Mesenchymal stem cell (in vitro differentiated cells and primary cell): Measurements from ENCODE around the gene SIDT1.

Experiments used
- DNase-seq: peaks from one replicate; pipeline ENCODE4 v3.0.0-alpha.2; 2013
- H2AFZ ChIP-seq: one replicate; pipeline ENCODE4 v1.6.1; 2013; ENCODE audit warnings: low read depth, mild to moderate bottlenecking, control low read depth, inconsistent platforms, low read length, moderate library complexity
- H2AK5ac ChIP-seq: 2 replicates; pipeline ENCODE4 v1.6.1; 2013; ENCODE audit warnings: low read length, moderate library complexity, mild to moderate bottlenecking, inconsistent platforms; ENCODE audit not compliant: severe bottlenecking
- H2BK120ac ChIP-seq: one replicate; pipeline ENCODE4 v1.6.1; 2013; ENCODE audit warnings: low read depth, mild to moderate bottlenecking, inconsistent platforms, low read length, moderate library complexity
- H2BK12ac ChIP-seq, 2 experiments: one replicate each; pipeline ENCODE4 v1.6.1; 2013; ENCODE audit warnings: inconsistent platforms in 2 of 2, low read length in 2 of 2, mild to moderate bottlenecking in 2 of 2, moderate library complexity in 2 of 2, control low read depth in 1 of 2
- H2BK15ac ChIP-seq: one replicate; pipeline ENCODE4 v1.6.1; 2013; ENCODE audit warnings: mild to moderate bottlenecking, low read depth, inconsistent platforms; ENCODE audit not compliant: poor library complexity, severe bottlenecking
- H2BK5ac ChIP-seq: 2 replicates; pipeline ENCODE4 v1.6.1; 2013; ENCODE audit warnings: low read depth, mild to moderate bottlenecking, low read length, control low read depth, inconsistent platforms; ENCODE audit not compliant: poor library complexity, severe bottlenecking
- H3K14ac ChIP-seq, 2 experiments: one replicate each; pipeline ENCODE4 v1.6.1; 2013; ENCODE audit warnings: inconsistent platforms in 2 of 2, low read length in 2 of 2, control low read depth in 1 of 2, mild to moderate bottlenecking in 1 of 2, moderate library complexity in 1 of 2
- H3K18ac ChIP-seq, 2 experiments: one replicate each; pipeline ENCODE4 v1.6.1; 2013; ENCODE audit warnings: inconsistent platforms in 2 of 2, low read length in 2 of 2, control low read depth in 1 of 2, low read depth in 1 of 2, mild to moderate bottlenecking in 1 of 2
- H3K23ac ChIP-seq, 2 experiments: one replicate each; pipeline ENCODE4 v1.6.1; 2013; ENCODE audit warnings: inconsistent platforms in 2 of 2, low read length in 2 of 2, mild to moderate bottlenecking in 2 of 2, moderate library complexity in 2 of 2, control low read depth in 1 of 2
- H3K27ac ChIP-seq: 2 replicates; pipeline ENCODE4 v1.5.1; 2013; ENCODE audit warnings: mild to moderate bottlenecking, moderate library complexity, low read length, control low read depth, inconsistent platforms; ENCODE audit not compliant: poor library complexity, severe bottlenecking
- H3K27me3 ChIP-seq, 2 experiments: 2 replicates each; pipeline versions ENCODE4 v1.6.1 to v1.7.0; 2013; ENCODE audit warnings: low read length in 2 of 2, mild to moderate bottlenecking in 2 of 2, moderate library complexity in 2 of 2, control low read depth in 1 of 2, inconsistent platforms in 1 of 2; ENCODE audit not compliant: control insufficient read depth in 1 of 2, insufficient read depth in 1 of 2
- H3K36me3 ChIP-seq, 2 experiments: 2 replicates each; pipeline versions ENCODE4 v1.6.1 to v1.7.0; 2013; ENCODE audit warnings: low read length in 2 of 2, control low read depth in 1 of 2, inconsistent platforms in 1 of 2, low read depth in 1 of 2, mild to moderate bottlenecking in 1 of 2; ENCODE audit not compliant: insufficient read depth in 2 of 2, control insufficient read depth in 1 of 2
- H3K4ac ChIP-seq, 2 experiments: one replicate each; pipeline ENCODE4 v1.6.1; 2013; ENCODE audit warnings: inconsistent platforms in 2 of 2, low read length in 2 of 2, mild to moderate bottlenecking in 2 of 2, moderate library complexity in 2 of 2, control low read depth in 1 of 2, low read depth in 1 of 2
- H3K4me1 ChIP-seq: 2 replicates; pipeline ENCODE4 v1.6.1; 2013; ENCODE audit warnings: low read depth, low read length, control low read depth; ENCODE audit not compliant: control insufficient read depth, insufficient read depth
- H3K4me2 ChIP-seq: 2 replicates; pipeline ENCODE4 v1.6.1; 2013; ENCODE audit warnings: low read length, mild to moderate bottlenecking, inconsistent platforms; ENCODE audit not compliant: poor library complexity, severe bottlenecking
- H3K4me3 ChIP-seq, 2 experiments: 2 replicates each; pipeline versions ENCODE4 v1.5.1 to v1.7.0; 2013; ENCODE audit warnings: low read length in 2 of 2, mild to moderate bottlenecking in 2 of 2, control low read depth in 1 of 2, low read depth in 1 of 2; ENCODE audit not compliant: insufficient read depth in 1 of 2
- H3K79me1 ChIP-seq: replicated peaks from 2 replicates; pipeline ENCODE4 v1.6.1; 2013; ENCODE audit warnings: mild to moderate bottlenecking, control low read depth, low read length, inconsistent platforms; ENCODE audit not compliant: poor library complexity, severe bottlenecking
- H3K9ac ChIP-seq: 2 replicates; pipeline ENCODE4 v1.7.0; 2013; ENCODE audit warnings: mild to moderate bottlenecking, low read length, moderate library complexity
- H3K9me3 ChIP-seq: 2 replicates; pipeline ENCODE4 v1.7.0; 2013; ENCODE audit warnings: mild to moderate bottlenecking, low read length; ENCODE audit not compliant: control insufficient read depth
- H4K8ac ChIP-seq: one replicate; pipeline ENCODE4 v1.6.1; 2013; ENCODE audit warnings: inconsistent platforms, mild to moderate bottlenecking, low read length, moderate library complexity
- H4K91ac ChIP-seq: one replicate; pipeline ENCODE4 v1.6.1; 2013; ENCODE audit warnings: mild to moderate bottlenecking, low read length, inconsistent platforms
- WGBS: methylation state at CpG from one replicate; pipeline ENCODE4 v1.1.7; 2013; ENCODE audit warnings: mixed read lengths; 5-methylcytosine and 5-hydroxymethylcytosine counted together

Gene SIDT1

GRCh38 chr3:113654310-113654709 lies 122.0 kb downstream of the SIDT1 start:
- H3K18ac ChIP-seq, result no peak overlapping the region
- no peak overlapping the region for H2BK15ac ChIP-seq
- no peak overlapping the region for H2AK5ac ChIP-seq
- H4K91ac ChIP-seq, result no peak overlapping the region
- no peaks in the 10 kb centered on the region for H3K79me1 ChIP-seq
- H2BK12ac ChIP-seq, result no peak overlapping the region
- H3K27ac ChIP-seq, result no peak overlapping the region
- no peak overlapping the region for H2BK120ac ChIP-seq
- no peak overlapping the region for H2BK5ac ChIP-seq
- DNase-seq, result no peak
- H3K23ac ChIP-seq, result no peak overlapping the region
- H3K9me3 ChIP-seq, result no peaks in the 10 kb centered on the region
- peaks cover 14 to 42% of the 10 kb centered on the region in 2 experiments for H3K36me3 ChIP-seq
- H3K4me2 ChIP-seq, result no peak overlapping the region
- no peak overlapping the region for H3K9ac ChIP-seq
- no peak overlapping the region for H3K4me3 ChIP-seq
- no peak overlapping the region for H3K14ac ChIP-seq
- H4K8ac ChIP-seq, result no peak overlapping the region
- H2AFZ ChIP-seq, result no peak overlapping the region
- H3K4ac ChIP-seq, result no peak overlapping the region
- 100% methylated on average over 1 of the region's 1 CpG for WGBS
- no peaks in the 10 kb centered on the region for H3K27me3 ChIP-seq
- H3K4me1 ChIP-seq, result no peaks in the 10 kb centered on the region

GRCh38 chr3:113654851-113655250 lies 122.5 kb downstream of the SIDT1 start:
- no peak overlapping the region for H3K4ac ChIP-seq
- no peaks in the 10 kb centered on the region for H3K27me3 ChIP-seq
- H2BK12ac ChIP-seq, result no peak overlapping the region
- no peaks in the 10 kb centered on the region for H3K4me1 ChIP-seq
- WGBS, result 94% methylated on average over 3 of the region's 3 CpGs
- H3K9me3 ChIP-seq, result no peaks in the 10 kb centered on the region
- H2BK120ac ChIP-seq, result no peak overlapping the region
- H2BK5ac ChIP-seq, result no peak overlapping the region
- no peak overlapping the region for H3K4me3 ChIP-seq
- no peak overlapping the region for H2BK15ac ChIP-seq
- peaks cover 16 to 48% of the 10 kb centered on the region in 2 experiments for H3K36me3 ChIP-seq
- no peak overlapping the region for H3K14ac ChIP-seq
- H2AFZ ChIP-seq, result no peak overlapping the region
- no peaks in the 10 kb centered on the region for H3K79me1 ChIP-seq
- H4K91ac ChIP-seq, result no peak overlapping the region
- H3K27ac ChIP-seq, result no peak overlapping the region
- no peak overlapping the region for H3K18ac ChIP-seq
- no peak for DNase-seq
- H3K4me2 ChIP-seq, result no peak overlapping the region
- H3K9ac ChIP-seq, result no peak overlapping the region
- H2AK5ac ChIP-seq, result no peak overlapping the region
- H3K23ac ChIP-seq, result no peak overlapping the region
- no peak overlapping the region for H4K8ac ChIP-seq

- Histone ChIP-seq H2BK120ac (no peak overlapping the region), H3K27ac (no peak overlapping the region), H2BK5ac (no peak overlapping the region), H3K27me3 (no peaks in the 10 kb centered on the region), H3K23ac (no peak overlapping the region), H3K4me2 (no peak overlapping the region), H3K4me3 (no peak overlapping the region), H3K18ac (no peak overlapping the region), H2BK15ac (no peak overlapping the region), H3K36me3 (peaks cover 28 to 75% of the 10 kb centered on the region in 2 experiments), H3K4ac (no peak overlapping the region), H3K14ac (no peak overlapping the region), H3K9me3 (no peaks in the 10 kb centered on the region), H4K91ac (no peak overlapping the region), H2AK5ac (no peak overlapping the region), H3K79me1 (peaks cover 1% of the 10 kb centered on the region), H2AFZ (no peak overlapping the region), H2BK12ac (no peak overlapping the region), H3K9ac (no peak overlapping the region), H4K8ac (no peak overlapping the region), H3K4me1 (no peaks in the 10 kb centered on the region)
- DNase-seq, result no peak
- 100% methylated on average over 3 of the region's 3 CpGs for WGBS
Measured at GRCh38 chr3:113658107-113658506, 125.8 kb downstream of the SIDT1 start.

- Histone ChIP-seq H3K4me2 (no peak overlapping the region), H3K4ac (no peak overlapping the region), H3K9ac (no peak overlapping the region), H3K79me1 (peaks cover 1% of the 10 kb centered on the region), H3K18ac (no peak overlapping the region), H2AFZ (no peak overlapping the region), H4K91ac (no peak overlapping the region), H2BK5ac (no peak overlapping the region), H3K4me3 (no peak overlapping the region), H4K8ac (no peak overlapping the region), H3K14ac (no peak overlapping the region), H3K9me3 (no peaks in the 10 kb centered on the region), H2AK5ac (no peak overlapping the region), H2BK15ac (no peak overlapping the region), H3K23ac (no peak overlapping the region), H3K36me3 (peaks cover 28 to 82% of the 10 kb centered on the region in 2 experiments), H3K27me3 (no peaks in the 10 kb centered on the region), H3K4me1 (no peaks in the 10 kb centered on the region), H2BK12ac (no peak overlapping the region), H3K27ac (no peak overlapping the region), H2BK120ac (no peak overlapping the region)
- DNase-seq, result no peak
- 92% methylated on average over 1 of the region's 1 CpG for WGBS
Measured at GRCh38 chr3:113659101-113659541, 126.8 kb downstream of the SIDT1 start.
